Measurements from ENCODE around the gene CLSTN2.

The CLSTN2 gene

GRCh38 chr3:140434261-140434905, 499.4 kb downstream of the CLSTN2 start:
- no peak for DNase-seq

GRCh38 chr3:140436421-140436820, 501.4 kb downstream of the CLSTN2 start:
- DNase-seq: no peak

GRCh38 chr3:140438736-140439470, 503.9 kb downstream of the CLSTN2 start:
- no peak for DNase-seq

- DNase-seq: no peak
Observed at GRCh38 chr3:140439527-140439926, 504.5 kb downstream of the CLSTN2 start.

GRCh38 chr3:140440446-140440845, 505.5 kb downstream of the CLSTN2 start:
- no peak for DNase-seq

GRCh38 chr3:140441006-140441405, 506.0 kb downstream of the CLSTN2 start:
- no peak for DNase-seq

GRCh38 chr3:140442621-140443020, 507.6 kb downstream of the CLSTN2 start:
- no peak for DNase-seq

- no peak for DNase-seq
Observed at GRCh38 chr3:140443073-140443472, 508.1 kb downstream of the CLSTN2 start.

- DNase-seq: peak; percentile 19
Observed at GRCh38 chr3:140443806-140444205, 508.8 kb downstream of the CLSTN2 start.

- no peak for DNase-seq
Observed at GRCh38 chr3:140446734-140447133, 511.7 kb downstream of the CLSTN2 start.

- no peak for DNase-seq
Observed at GRCh38 chr3:140447136-140447535, 512.2 kb downstream of the CLSTN2 start.

GRCh38 chr3:140448001-140448400, 513.0 kb downstream of the CLSTN2 start:
- no peak for DNase-seq

GRCh38 chr3:140449413-140450256, 514.6 kb downstream of the CLSTN2 start:
- no peak for DNase-seq

- no peak for DNase-seq
Observed at GRCh38 chr3:140453750-140454149, 518.8 kb downstream of the CLSTN2 start.

GRCh38 chr3:140455521-140456214, 520.7 kb downstream of the CLSTN2 start:
- peak; percentile 77 for DNase-seq

GRCh38 chr3:140456974-140457373, 522.0 kb downstream of the CLSTN2 start:
- DNase-seq: no peak

- DNase-seq: no peak
Observed at GRCh38 chr3:140459462-140459861, 524.5 kb downstream of the CLSTN2 start.

GRCh38 chr3:140461250-140461649, 526.3 kb downstream of the CLSTN2 start:
- no peak for DNase-seq

GRCh38 chr3:140463355-140463754, 528.4 kb downstream of the CLSTN2 start:
- no peak for DNase-seq

- DNase-seq: no peak
Observed at GRCh38 chr3:140465988-140466387, 531.0 kb downstream of the CLSTN2 start.

- no peak for DNase-seq
Observed at GRCh38 chr3:140466535-140466934, 531.5 kb downstream of the CLSTN2 start.

GRCh38 chr3:140467104-140467577, 532.2 kb downstream of the CLSTN2 start:
- DNase-seq: peak; percentile 86

- no peak for DNase-seq
Observed at GRCh38 chr3:140467796-140468315, 532.9 kb downstream of the CLSTN2 start.
